Common myeloid progenitor, CD34-positive (primary cell): ENCODE data around the gene DCAKD.
A peak's percentile ranks its signal among the peaks of the same experiment; 100 is the strongest.

Experiments used
- CTCF ChIA-PET: fragments of 350-600 bp; sonication (Branson Sonifier 250); formaldehyde crosslinking; loops from one replicate; lab custom pipeline; 2021; ENCODE audit warnings: antibody characterized with exemption; lab: Charles Lee
- POLR2A ChIA-PET: fragments of 350-600 bp; sonication (Branson Sonifier 250); formaldehyde crosslinking; loops from one replicate; lab custom pipeline; 2021; ENCODE audit warnings: antibody characterized with exemption; lab: Charles Lee
- DNase-seq, 3 donors: peaks; one replicate each; pipeline versions ENCODE4 v3.0.0 to v3.0.0-alpha.2; 2013
- H3K27ac ChIP-seq, 2 experiments: 1 replicate in 1 of 2; 2 replicates in 1 of 2; pipeline ENCODE4 v1.7.0; 2013; ENCODE audit warnings: inconsistent platforms in 2 of 2, low read length in 2 of 2, mild to moderate bottlenecking in 2 of 2, low read depth in 1 of 2, moderate library complexity in 1 of 2; ENCODE audit not compliant: severe bottlenecking in 2 of 2, insufficient read depth in 1 of 2, poor library complexity in 1 of 2
- H3K27me3 ChIP-seq, 5 experiments: replicated peaks in 2 of 5; 1 replicate in 3 of 5; 2 replicates in 2 of 5; pipeline versions ENCODE4 v1.6.1 to v1.7.0; 2013; ENCODE audit warnings: low read length in 4 of 5, mild to moderate bottlenecking in 2 of 5, moderate library complexity in 2 of 5, inconsistent platforms in 1 of 5; ENCODE audit not compliant: insufficient read depth in 5 of 5, control insufficient read depth in 4 of 5
- H3K36me3 ChIP-seq, 4 experiments: 1 replicate in 2 of 4; 2 replicates in 2 of 4; pipeline versions ENCODE4 v1.6.1 to v1.7.0; 2013; ENCODE audit warnings: low read length in 3 of 4, control low read depth in 1 of 4, mild to moderate bottlenecking in 1 of 4; ENCODE audit not compliant: control insufficient read depth in 4 of 4, insufficient read depth in 4 of 4
- H3K4me1 ChIP-seq, 4 experiments: 1 replicate in 3 of 4; 2 replicates in 1 of 4; pipeline versions ENCODE4 v1.6.1 to v1.7.1; 2013; ENCODE audit warnings: low read length in 3 of 4, mild to moderate bottlenecking in 3 of 4, control low read depth in 1 of 4, inconsistent platforms in 1 of 4, moderate library complexity in 1 of 4; ENCODE audit not compliant: control insufficient read depth in 4 of 4, insufficient read depth in 4 of 4; ENCODE audit errors: control extremely low read depth in 1 of 4
- H3K4me3 ChIP-seq, 7 experiments: 1 replicate in 4 of 7; 2 replicates in 3 of 7; pipeline versions ENCODE4 v1.5.1 to v1.7.0; 2013; ENCODE audit warnings: mild to moderate bottlenecking in 7 of 7, low read length in 6 of 7, moderate library complexity in 6 of 7, inconsistent platforms in 2 of 7, low read depth in 2 of 7, control low read depth in 1 of 7; ENCODE audit not compliant: insufficient read depth in 4 of 7, control insufficient read depth in 1 of 7; ENCODE audit errors: extremely low read depth in 1 of 7
- H3K9me3 ChIP-seq, 5 experiments: 1 replicate in 4 of 5; 2 replicates in 1 of 5; pipeline versions ENCODE4 v1.6.1 to v1.7.1; 2013; ENCODE audit warnings: low read length in 4 of 5, mild to moderate bottlenecking in 2 of 5, inconsistent platforms in 1 of 5, low read depth in 1 of 5, moderate library complexity in 1 of 5; ENCODE audit not compliant: control insufficient read depth in 4 of 5, insufficient read depth in 2 of 5; ENCODE audit errors: control extremely low read depth in 1 of 5
- whole genome bisulfite sequencing: methylation state at CpG from one replicate; pipeline ENCODE4 v1.1.5; 2013; ENCODE audit not compliant: insufficient coverage; 5-methylcytosine and 5-hydroxymethylcytosine counted together

Gene DCAKD

DNA sequence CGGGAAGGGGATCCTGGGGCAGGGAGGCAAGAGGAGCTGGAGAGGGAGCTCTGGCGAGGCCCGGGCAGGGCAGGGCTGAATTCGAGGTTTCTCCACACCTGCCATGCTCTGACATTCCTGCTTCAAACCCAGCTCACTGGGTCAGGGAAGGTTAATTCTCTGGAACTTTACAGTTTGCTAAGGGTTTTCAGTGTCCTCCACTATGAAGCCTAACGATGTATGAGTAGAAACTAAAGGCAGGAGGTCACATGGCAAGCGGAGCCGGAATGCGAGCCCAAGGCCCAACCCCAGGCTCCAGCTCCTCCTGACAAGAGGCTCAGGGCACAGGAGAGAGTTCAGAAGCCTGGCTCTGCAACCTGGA lies 29.2 kb downstream of the DCAKD start:
- DNase-seq, result no peak
- H3K9me3 ChIP-seq, result no peaks in the 10 kb centered on the region
- no peak overlapping the region for H3K27ac ChIP-seq
- CTCF ChIA-PET, result interaction anchor here (0.6 to 8.0 kb wide), 16 partner anchors 9 to 245 kb away, joined by 3 to 162 read pairs (median 5); partner anchors contain the start of gene GFAP
- H3K4me3 ChIP-seq, result no peak overlapping the region
- peaks cover 0 to 23% (median 16%) of the 10 kb centered on the region in 4 experiments for H3K36me3 ChIP-seq
- peaks cover 0 to 26% (median 17%) of the 10 kb centered on the region in 4 experiments for H3K4me1 ChIP-seq
- peaks cover 5 to 43% (median 27%) of the 10 kb centered on the region in 5 experiments for H3K27me3 ChIP-seq
- POLR2A ChIA-PET, result interaction anchor here (1.2 kb wide), 1 partner anchor 102 kb away, joined by 3 read pairs; no protein-coding TSS in a partner anchor
- WGBS, result 68% methylated on average over 7 of the region's 8 CpGs

GRCh38 chr17:45021607-45022287 lies 29.7 kb downstream of the DCAKD start:
- WGBS, result 3% methylated on average over 32 of the region's 57 CpGs
- ChIA-PET POLR2A (interaction anchor here (1.2 kb wide), 1 partner anchor 102 kb away, joined by 3 read pairs; no protein-coding TSS in a partner anchor), CTCF (interaction anchor here (0.6 to 8.0 kb wide), 25 partner anchors 8 to 244 kb away, joined by 3 to 162 read pairs (median 4); partner anchors contain the start of gene GFAP)
- peaks cover 0 to 20% (median 14%) of the 10 kb centered on the region in 4 experiments for H3K36me3 ChIP-seq
- H3K4me1 ChIP-seq, result peaks cover 0 to 26% (median 17%) of the 10 kb centered on the region in 4 experiments
- peak overlapping the region in 5 of 7 experiments; percentile 19 to 73 (median 60) for H3K4me3 ChIP-seq
- peak; percentile 56 to 75 (median 74) for DNase-seq
- no peaks in the 10 kb centered on the region for H3K9me3 ChIP-seq
- no peak overlapping the region for H3K27ac ChIP-seq
- H3K27me3 ChIP-seq, result peaks cover 5 to 43% (median 27%) of the 10 kb centered on the region in 5 experiments

DNA sequence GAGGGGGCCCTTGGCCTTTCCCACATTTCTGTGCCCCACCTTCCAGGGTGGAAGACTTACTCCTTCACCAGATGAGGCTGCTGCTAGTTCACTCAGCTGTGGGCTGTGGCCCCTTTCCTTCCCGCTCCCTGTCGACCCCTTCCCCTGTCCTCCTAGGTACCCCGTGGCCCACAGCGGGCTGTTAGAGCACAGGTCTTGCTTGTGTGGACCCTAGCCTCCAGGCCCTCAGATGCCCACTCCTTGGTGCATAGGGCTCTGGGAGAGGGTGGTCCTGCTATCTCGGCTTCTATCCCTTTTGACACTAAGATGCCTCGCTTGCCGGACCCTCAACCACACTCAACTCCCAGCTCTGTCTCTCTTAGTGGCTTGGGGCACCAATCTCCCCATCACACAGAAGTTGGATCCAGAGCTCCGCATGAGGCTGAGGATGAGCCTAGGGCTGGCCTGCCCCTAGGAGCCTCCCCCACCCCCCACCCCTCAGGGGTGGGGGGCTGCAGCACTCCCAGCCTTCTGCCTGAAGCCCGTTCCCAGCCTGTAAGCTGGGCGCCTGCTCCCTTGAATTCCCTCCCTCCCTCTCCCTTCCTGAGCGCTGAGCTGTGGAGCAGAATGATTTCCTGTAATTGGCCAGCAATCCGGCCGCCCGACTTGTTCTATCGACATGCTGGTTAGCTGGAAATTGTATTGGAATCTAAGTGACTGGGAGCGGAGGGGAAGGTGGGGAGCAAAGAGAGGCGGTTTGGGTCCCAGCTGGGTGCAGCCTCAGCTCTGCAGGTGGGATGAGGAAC lies 30.9 kb downstream of the DCAKD start:
- Histone ChIP-seq H3K4me1 (peaks cover 0 to 26% (median 17%) of the 10 kb centered on the region in 4 experiments), H3K27ac (no peak overlapping the region), H3K9me3 (no peaks in the 10 kb centered on the region), H3K4me3 (no peak overlapping the region), H3K36me3 (peaks cover 0 to 16% (median 13%) of the 10 kb centered on the region in 4 experiments), H3K27me3 (peaks cover 5 to 47% (median 27%) of the 10 kb centered on the region in 5 experiments)
- no peak for DNase-seq
- WGBS, result 35% methylated on average over 6 of the region's 17 CpGs
- ChIA-PET POLR2A (interaction anchor here (1.4 kb wide), 1 partner anchor 100 kb away, joined by 5 read pairs; no protein-coding TSS in a partner anchor), CTCF (interaction anchor here (0.6 to 8.0 kb wide), 17 partner anchors 10 to 590 kb away, joined by 3 to 162 read pairs (median 4); partner anchors contain the start of gene GFAP)

GRCh38 chr17:45018848-45019711 lies 32.4 kb downstream of the DCAKD start:
- H3K9me3 ChIP-seq, result no peaks in the 10 kb centered on the region
- WGBS, result under 1% methylated on average over 72 of the region's 82 CpGs
- H3K4me1 ChIP-seq, result peaks cover 0 to 26% (median 17%) of the 10 kb centered on the region in 4 experiments
- CTCF ChIA-PET, result interaction anchor here (0.7 to 8.0 kb wide), 7 partner anchors 9 to 98 kb away, joined by 3 to 162 read pairs (median 7); partner anchors contain the start of gene GFAP
- H3K4me3 ChIP-seq, result peak overlapping the region; percentile 15 to 74 (median 56)
- H3K27me3 ChIP-seq, result peaks cover 5 to 47% (median 27%) of the 10 kb centered on the region in 5 experiments
- H3K27ac ChIP-seq, result no peak overlapping the region
- POLR2A ChIA-PET, result no interaction called here
- DNase-seq, result peak; percentile 30 to 56 (median 43)
- H3K36me3 ChIP-seq, result peaks cover 0 to 9% (median 6%) of the 10 kb centered on the region in 4 experiments

DNA sequence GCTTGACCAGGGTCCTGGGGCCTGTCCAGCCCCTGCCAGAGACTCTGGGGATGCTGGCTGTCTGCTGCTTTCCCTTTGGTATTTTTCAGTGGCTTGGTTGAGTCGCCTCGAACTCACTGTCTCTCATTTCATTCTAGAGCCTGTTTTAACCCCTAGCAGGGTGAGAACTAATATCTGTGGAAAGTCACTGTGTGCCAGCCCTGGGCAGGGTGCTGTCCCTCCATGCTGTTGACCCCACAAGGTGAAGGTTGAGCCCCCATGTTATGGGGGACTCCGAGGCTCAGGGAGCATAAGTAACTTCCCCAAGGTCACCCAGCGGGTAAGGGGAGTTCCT lies 33.0 kb downstream of the DCAKD start:
- H3K27me3 ChIP-seq, result peaks cover 5 to 47% (median 27%) of the 10 kb centered on the region in 5 experiments
- ChIA-PET CTCF (interaction anchor here (1.0 to 8.0 kb wide), 5 partner anchors 8 to 97 kb away, joined by 3 to 162 read pairs (median 10); partner anchors contain the start of gene GFAP), POLR2A (no interaction called here)
- no peak overlapping the region for H3K27ac ChIP-seq
- peak overlapping the region; percentile 2 to 74 (median 56) for H3K4me3 ChIP-seq
- no peak for DNase-seq
- peaks cover 0 to 26% (median 17%) of the 10 kb centered on the region in 4 experiments for H3K4me1 ChIP-seq
- H3K9me3 ChIP-seq, result no peaks in the 10 kb centered on the region
- H3K36me3 ChIP-seq, result peaks cover 0 to 5% (median under 1%) of the 10 kb centered on the region in 4 experiments
- WGBS, result 14% methylated on average over 3 of the region's 4 CpGs

GRCh38 chr17:45016823-45017222 lies 34.6 kb downstream of the DCAKD start:
- WGBS, result 81% methylated on average over 4 of the region's 5 CpGs
- POLR2A ChIA-PET, result interaction anchor here (0.7 kb wide), 1 partner anchor 35 kb away, joined by 3 read pairs; no protein-coding TSS in a partner anchor
- Histone ChIP-seq H3K36me3 (no peaks in the 10 kb centered on the region), H3K9me3 (no peaks in the 10 kb centered on the region), H3K4me3 (no peak overlapping the region), H3K4me1 (peaks cover 0 to 24% (median 17%) of the 10 kb centered on the region in 4 experiments), H3K27ac (no peak overlapping the region), H3K27me3 (peaks cover 5 to 47% (median 27%) of the 10 kb centered on the region in 5 experiments)
- CTCF ChIA-PET, result interaction anchor here (1.0 kb wide), 2 partner anchors 22 to 40 kb away, joined by 3 read pairs; no protein-coding TSS in a partner anchor
- DNase-seq, result peak in 1 of 3 donors; percentile 28
